HG03097 (cell line): ENCODE data around the gene LIPA.
"Not testable (repeated sequence)": the region's sequence is repeated elsewhere in the genome, so short reads cannot be mapped to it uniquely, and the experiment has no call there.

Experiments used
- ATAC-seq: cut with Tn5 transposase; IDR thresholded peaks from one replicate; pipeline ENCODE4 v1.9.1; 2021; ENCODE audit not compliant: unreplicated experiment, low FRiP score

The LIPA gene

GRCh38 chr10:89251409-89252224, at the start of gene LIPA:
TSS of gene LIPA (minus strand) at chr10:89251775. CDS start at chr10:89247648, 4,127 bp downstream.
- peak; percentile 98 for ATAC-seq

- no peak for ATAC-seq
Observed at GRCh38 chr10:89301232-89301631, 49.7 kb upstream of the LIPA start.

- ATAC-seq, result no peak
Observed at GRCh38 chr10:89299031-89299430, 47.5 kb upstream of the LIPA start.

GRCh38 chr10:89297791-89298190, 46.2 kb upstream of the LIPA start:
- no peak for ATAC-seq

- ATAC-seq, result no peak
Observed at GRCh38 chr10:89297356-89297755, 45.8 kb upstream of the LIPA start.

- no peak for ATAC-seq
Observed at GRCh38 chr10:89296220-89296648, 44.7 kb upstream of the LIPA start.

- ATAC-seq, result no peak
Observed at GRCh38 chr10:89295597-89295996, 44.0 kb upstream of the LIPA start.

GRCh38 chr10:89294721-89295239, 43.2 kb upstream of the LIPA start:
- ATAC-seq, result no peak

GRCh38 chr10:89285303-89285702, 33.7 kb upstream of the LIPA start:
- ATAC-seq, result not testable (repeated sequence)

GRCh38 chr10:89284711-89285110, 33.1 kb upstream of the LIPA start:
- not testable (repeated sequence) for ATAC-seq

- no peak for ATAC-seq
Observed at GRCh38 chr10:89283936-89284475, 32.4 kb upstream of the LIPA start.

GRCh38 chr10:89283025-89283935, 31.7 kb upstream of the LIPA start:
- no peak for ATAC-seq

- ATAC-seq, result no peak
Observed at GRCh38 chr10:89281606-89282395, 30.2 kb upstream of the LIPA start.

- ATAC-seq, result no peak
Observed at GRCh38 chr10:89280508-89280907, 28.9 kb upstream of the LIPA start.

GRCh38 chr10:89279421-89279869, 27.9 kb upstream of the LIPA start:
- ATAC-seq, result no peak

- no peak for ATAC-seq
Observed at GRCh38 chr10:89278900-89279392, 27.4 kb upstream of the LIPA start.

GRCh38 chr10:89278034-89278535, 26.5 kb upstream of the LIPA start:
- ATAC-seq, result no peak

- no peak for ATAC-seq
Observed at GRCh38 chr10:89275383-89275782, 23.8 kb upstream of the LIPA start.

GRCh38 chr10:89274928-89275327, 23.4 kb upstream of the LIPA start:
- ATAC-seq, result no peak

- ATAC-seq, result no peak
Observed at GRCh38 chr10:89273680-89274079, 22.1 kb upstream of the LIPA start.
